Measurements from ENCODE around the gene AGAP3.

Gene AGAP3

DNA sequence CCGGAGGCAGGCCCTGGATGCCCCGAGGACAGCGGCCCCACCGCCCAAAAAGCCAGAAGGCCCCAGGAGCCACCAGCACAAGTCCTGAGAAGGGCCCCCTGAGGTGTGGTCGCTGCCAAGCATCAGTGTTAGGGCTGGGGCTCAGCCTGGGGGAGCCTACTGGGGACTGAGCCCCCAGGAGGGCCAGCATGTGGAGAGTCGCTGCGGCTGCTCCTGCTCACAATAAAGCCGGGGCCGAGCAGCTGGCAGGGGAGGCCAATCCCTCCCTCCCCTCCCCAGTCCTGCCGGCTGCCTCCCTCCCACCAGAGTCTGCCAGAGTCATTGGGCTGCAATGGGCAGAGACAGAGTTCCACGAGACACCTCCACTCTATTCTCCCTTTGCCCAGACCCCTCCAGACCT lies 41.0 kb upstream of the AGAP3 start:
- H3K4me3 ChIP-seq, result no peak overlapping the region
- no peak for DNase-seq (ENCODE audit: low spot score)
- peak overlapping the region in 1 of 2 donors; percentile 11 for H3K27ac ChIP-seq
- TF ChIP-seq CTCF (IDR thresholded peaks at IDR 0.05), result no peak

DNA sequence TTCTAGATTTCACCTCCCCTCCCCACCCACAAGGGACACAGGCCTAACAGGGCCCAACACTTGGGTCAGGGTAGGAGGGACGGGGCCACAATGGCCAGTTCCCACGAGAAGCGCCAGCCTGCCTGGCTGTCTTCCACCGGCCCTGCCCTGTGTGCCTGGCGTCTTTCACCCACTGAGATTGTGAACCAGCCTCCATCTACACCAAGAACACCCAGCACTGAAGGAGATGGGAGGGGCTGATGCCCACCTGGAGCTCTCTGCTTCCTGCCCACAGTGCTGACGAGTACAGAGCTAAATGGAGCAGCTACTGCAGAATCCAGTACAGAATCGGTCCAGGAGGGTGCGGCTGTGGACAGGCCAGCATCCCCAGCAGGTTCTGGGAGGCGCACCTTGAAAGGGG lies 40.3 kb upstream of the AGAP3 start:
- no peak for TF ChIP-seq CTCF (IDR thresholded peaks at IDR 0.05)
- no peak overlapping the region for H3K4me3 ChIP-seq
- H3K27ac ChIP-seq, result peak overlapping the region in 1 of 2 donors; percentile 11
- DNase-seq (ENCODE audit: low spot score), result no peak

GRCh38 chr7:151046603-151047573 lies 39.4 kb upstream of the AGAP3 start:
- no peak for TF ChIP-seq CTCF (IDR thresholded peaks at IDR 0.05)
- H3K4me3 ChIP-seq, result no peak overlapping the region
- no peak for DNase-seq (ENCODE audit: low spot score)
- H3K27ac ChIP-seq, result peak overlapping the region in 1 of 2 donors; percentile 11

DNA sequence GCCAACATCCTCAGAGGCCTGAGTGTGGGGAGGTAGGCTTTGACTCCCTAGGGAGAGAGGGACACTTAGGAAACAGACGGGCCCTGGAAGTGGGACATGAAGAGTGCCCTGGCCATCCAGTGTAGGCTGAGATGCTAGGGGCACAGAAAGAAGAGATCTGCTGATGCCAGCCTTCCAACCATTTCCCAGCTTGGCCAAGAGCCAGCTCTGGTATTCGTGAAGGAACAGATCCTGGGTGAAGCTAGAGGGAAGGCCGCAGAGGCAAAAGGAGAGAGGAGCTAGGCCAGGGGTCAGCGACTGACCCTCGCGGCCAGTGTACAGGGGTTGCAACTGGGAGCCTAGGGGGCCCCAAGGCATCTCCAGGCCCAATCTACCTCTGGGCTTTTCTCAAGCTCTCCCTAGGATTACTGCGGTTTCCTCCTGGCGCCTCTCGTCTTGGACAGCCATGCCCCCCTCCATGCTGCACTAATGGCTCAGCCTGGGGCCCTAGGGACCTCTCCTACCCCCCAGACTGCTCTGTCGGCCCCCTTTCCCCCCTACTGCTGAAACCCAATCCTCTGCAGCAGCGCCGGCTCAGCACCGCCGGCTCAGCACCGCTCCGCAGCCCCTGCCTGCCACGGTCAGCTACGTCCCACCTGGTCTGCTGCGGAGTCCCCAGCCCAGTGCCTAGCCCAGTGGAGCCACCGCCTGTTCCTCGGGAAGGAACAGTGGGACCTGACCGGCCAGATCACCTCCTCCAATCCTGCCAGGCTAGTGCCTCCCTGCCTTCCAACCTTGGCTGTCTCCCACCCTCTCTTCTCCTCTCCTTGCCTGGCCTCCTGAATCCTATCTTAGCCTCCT lies 38.1 kb upstream of the AGAP3 start, which contains the start of gene ASIC3:
Gene ASIC3 (plus strand): TSS at position 556 of the 840 bp plus-strand sequence. CDS start 355 bp downstream, outside the sequence.
- no peak for TF ChIP-seq CTCF (IDR thresholded peaks at IDR 0.05)
- DNase-seq (ENCODE audit: low spot score), result no peak
- Histone ChIP-seq H3K27ac (no peak within 1 kb of the TSS), H3K4me3 (no peak within 1 kb of the TSS)

DNA sequence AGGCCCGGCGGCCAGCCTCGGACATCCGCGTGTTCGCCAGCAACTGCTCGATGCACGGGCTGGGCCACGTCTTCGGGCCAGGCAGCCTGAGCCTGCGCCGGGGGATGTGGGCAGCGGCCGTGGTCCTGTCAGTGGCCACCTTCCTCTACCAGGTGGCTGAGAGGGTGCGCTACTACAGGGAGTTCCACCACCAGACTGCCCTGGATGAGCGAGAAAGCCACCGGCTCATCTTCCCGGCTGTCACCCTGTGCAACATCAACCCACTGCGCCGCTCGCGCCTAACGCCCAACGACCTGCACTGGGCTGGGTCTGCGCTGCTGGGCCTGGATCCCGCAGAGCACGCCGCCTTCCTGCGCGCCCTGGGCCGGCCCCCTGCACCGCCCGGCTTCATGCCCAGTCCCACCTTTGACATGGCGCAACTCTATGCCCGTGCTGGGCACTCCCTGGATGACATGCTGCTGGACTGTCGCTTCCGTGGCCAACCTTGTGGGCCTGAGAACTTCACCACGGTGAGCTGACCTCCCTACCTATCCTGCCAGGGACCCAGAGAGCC lies 37.3 kb upstream of the AGAP3 start:
- TF ChIP-seq CTCF (IDR thresholded peaks at IDR 0.05), result no peak
- Histone ChIP-seq H3K27ac (no peak overlapping the region), H3K4me3 (no peak overlapping the region)
- DNase-seq (ENCODE audit: low spot score), result no peak

GRCh38 chr7:151051108-151051507 lies 35.2 kb upstream of the AGAP3 start:
- peak overlapping the region; percentile 48 for H3K4me3 ChIP-seq
- H3K27ac ChIP-seq, result no peak overlapping the region
- DNase-seq (ENCODE audit: low spot score), result no peak
- TF ChIP-seq CTCF (IDR thresholded peaks at IDR 0.05), result no peak

Measured in coronary artery (tissue), 2 donors.